Measurements from ENCODE around the gene NBAS. TPM values are rescaled to one million over a fixed set of nuclear protein-coding genes. Genes with fewer than 3 reads are reported as not detected.

Gene NBAS
- total RNA-seq, 1 experiment from 2014 or later: 32.5 TPM

DNA sequence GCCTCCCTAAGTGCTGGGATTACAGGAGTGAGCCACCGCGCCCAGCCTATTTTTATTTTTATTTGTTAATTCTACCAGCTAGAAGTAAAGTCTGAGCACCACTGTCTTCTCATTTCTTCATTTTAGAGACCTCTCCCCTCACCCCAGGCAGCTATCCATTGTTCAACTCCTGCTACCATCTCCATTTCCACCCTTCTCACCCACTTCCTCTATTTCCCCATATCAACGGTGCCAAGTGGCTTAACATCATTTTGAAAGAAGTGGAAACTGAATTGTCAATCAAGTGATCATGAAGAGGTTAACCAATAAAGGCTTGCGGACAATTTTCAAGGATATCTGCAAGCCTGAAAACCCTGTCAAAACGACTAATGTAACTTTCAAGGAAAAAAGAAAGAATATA lies 323.1 kb downstream of the NBAS start:
- Histone ChIP-seq H3K9me3 (ENCODE audit: control insufficient read depth, low read depth, low read length) (no peaks in the 10 kb centered on the region), H4K8ac (replicated peaks; ENCODE audit: insufficient read length, low read depth, low read length) (no peak overlapping the region), H2AK5ac (ENCODE audit: insufficient read length, low read length) (no peak overlapping the region), H4K20me1 (ENCODE audit: control insufficient read depth, insufficient read depth, insufficient read length) (no peaks in the 10 kb centered on the region), H3K4ac (ENCODE audit: low read depth, low read length) (no peak overlapping the region), H2BK20ac (ENCODE audit: low read depth, low read length, poor library complexity, severe bottlenecking) (no peak overlapping the region), H3K23me2 (ENCODE audit: insufficient read length, low read depth, low read length, poor library complexity, severe bottlenecking) (no peaks in the 10 kb centered on the region), H2AFZ (ENCODE audit: low read length) (no peak overlapping the region), H3K14ac (ENCODE audit: insufficient read depth, low read length) (no peak overlapping the region), H2BK120ac (ENCODE audit: low read depth, low read length, poor library complexity, severe bottlenecking) (no peak overlapping the region), H3K9ac (ENCODE audit: extremely low read depth, insufficient read length, low read length) (no peak overlapping the region), H2BK5ac (ENCODE audit: insufficient read length, low read length) (no peak overlapping the region), H3K56ac (ENCODE audit: insufficient read length, low read depth, low read length) (no peak overlapping the region), H4K91ac (ENCODE audit: insufficient read length, low read depth, low read length) (no peak overlapping the region), H2BK12ac (ENCODE audit: insufficient read length, low read depth, low read length) (no peak overlapping the region), H3K18ac (ENCODE audit: insufficient read length, low read depth, low read length) (no peak overlapping the region), H4K5ac (ENCODE audit: insufficient read length, low read depth, low read length) (no peak overlapping the region), H3T11ph (ENCODE audit: low read length) (no peak overlapping the region), H3K27ac (ENCODE audit: insufficient read length, low read depth, low read length) (no peak overlapping the region), H3K27me3 (ENCODE audit: insufficient read depth, low read length) (no peaks in the 10 kb centered on the region), H3K4me2 (ENCODE audit: insufficient read depth, insufficient read length, low read length) (no peak overlapping the region), H2BK15ac (ENCODE audit: low read depth, low read length) (no peak overlapping the region), H3K79me1 (ENCODE audit: insufficient read depth, low read depth, low read length, poor library complexity, severe bottlenecking) (no peaks in the 10 kb centered on the region), H3K4me1 (ENCODE audit: insufficient read depth, low read length) (peaks cover 4% of the 10 kb centered on the region; the same call in 1 of the 2 replicates), H3K79me2 (ENCODE audit: insufficient read depth, low read length) (no peaks in the 10 kb centered on the region), H3K23ac (ENCODE audit: insufficient read length, low read depth, low read length) (no peak overlapping the region)
- Mint-ChIP-seq H3K9me3 (no peaks in the 10 kb centered on the region), H3K27ac (no peak overlapping the region), H3K27me3 (ENCODE audit: low read depth) (no peaks in the 10 kb centered on the region), H3K36me3 (ENCODE audit: insufficient read depth in 1 of 3, low read depth in 3 of 3) (0 out of 7 replicates have a peak, but pooled peaks cover 0 to 4% (median 0%) of the 10 kb centered on the region in 3 experiments), H3K4me1 (peaks cover 6 to 11% of the 10 kb centered on the region in 2 experiments), H3K4me3 (no peak overlapping the region)
- TF ChIP-seq, protein P1, sequence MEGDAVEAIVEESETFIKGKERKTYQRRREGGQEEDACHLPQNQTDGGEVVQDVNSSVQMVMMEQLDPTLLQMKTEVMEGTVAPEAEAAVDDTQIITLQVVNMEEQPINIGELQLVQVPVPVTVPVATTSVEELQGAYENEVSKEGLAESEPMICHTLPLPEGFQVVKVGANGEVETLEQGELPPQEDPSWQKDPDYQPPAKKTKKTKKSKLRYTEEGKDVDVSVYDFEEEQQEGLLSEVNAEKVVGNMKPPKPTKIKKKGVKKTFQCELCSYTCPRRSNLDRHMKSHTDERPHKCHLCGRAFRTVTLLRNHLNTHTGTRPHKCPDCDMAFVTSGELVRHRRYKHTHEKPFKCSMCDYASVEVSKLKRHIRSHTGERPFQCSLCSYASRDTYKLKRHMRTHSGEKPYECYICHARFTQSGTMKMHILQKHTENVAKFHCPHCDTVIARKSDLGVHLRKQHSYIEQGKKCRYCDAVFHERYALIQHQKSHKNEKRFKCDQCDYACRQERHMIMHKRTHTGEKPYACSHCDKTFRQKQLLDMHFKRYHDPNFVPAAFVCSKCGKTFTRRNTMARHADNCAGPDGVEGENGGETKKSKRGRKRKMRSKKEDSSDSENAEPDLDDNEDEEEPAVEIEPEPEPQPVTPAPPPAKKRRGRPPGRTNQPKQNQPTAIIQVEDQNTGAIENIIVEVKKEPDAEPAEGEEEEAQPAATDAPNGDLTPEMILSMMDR (conservative IDR thresholded peaks at IDR 0.05): no peak
- DNase-seq: no peak
- no CpG with 5 or more reads among the region's 5 CpGs for WGBS (ENCODE audit: extremely low coverage, insufficient read length, low lambda C conversion rate)
